ENCODE data around the gene ZNF71.
"Not testable (repeated sequence)": the region's sequence is repeated elsewhere in the genome, so short reads cannot be mapped to it uniquely, and the experiment has no call there.

Gene ZNF71

DNA sequence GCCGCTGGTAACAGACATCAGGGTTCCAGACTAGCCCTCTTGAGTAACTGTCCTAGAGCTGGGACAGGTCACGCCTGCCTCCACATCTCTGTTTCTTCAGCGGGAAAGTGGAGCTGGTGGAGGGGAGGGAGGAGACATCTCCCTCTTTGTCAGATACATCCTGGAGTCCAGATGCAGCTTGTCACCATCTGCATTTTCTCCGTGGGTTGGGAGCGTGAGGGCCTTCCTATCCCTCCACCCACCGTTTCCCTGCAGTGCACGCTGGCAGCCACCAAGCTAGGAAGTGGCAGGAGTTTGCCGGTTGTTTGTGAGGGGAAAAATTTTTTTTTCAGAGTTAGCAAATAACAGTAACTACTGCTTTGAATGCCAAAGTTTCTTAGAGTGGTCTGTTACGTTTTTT is 27.9 kb downstream of the ZNF71 start:
- no peak for DNase-seq

DNA sequence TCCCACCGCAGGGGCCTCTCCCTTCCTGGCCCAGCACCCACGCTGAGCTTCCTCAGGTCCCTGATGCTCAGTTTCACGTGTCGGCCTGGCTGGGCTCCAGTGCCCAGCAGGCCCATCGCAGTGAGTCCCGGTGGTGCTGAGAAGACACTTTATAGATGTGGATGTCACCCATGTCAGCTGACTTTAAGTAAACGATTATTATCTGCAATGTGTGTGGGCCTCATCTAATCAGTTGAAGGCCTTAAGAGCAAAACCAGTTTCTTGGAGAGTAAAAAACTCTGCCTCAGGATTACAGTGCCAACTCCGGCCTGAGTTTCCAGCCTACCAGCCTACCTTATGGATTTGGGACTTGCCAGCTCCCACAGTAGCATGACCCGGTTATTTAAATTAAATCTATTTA is 30.6 kb downstream of the ZNF71 start:
- no peak for DNase-seq

DNA sequence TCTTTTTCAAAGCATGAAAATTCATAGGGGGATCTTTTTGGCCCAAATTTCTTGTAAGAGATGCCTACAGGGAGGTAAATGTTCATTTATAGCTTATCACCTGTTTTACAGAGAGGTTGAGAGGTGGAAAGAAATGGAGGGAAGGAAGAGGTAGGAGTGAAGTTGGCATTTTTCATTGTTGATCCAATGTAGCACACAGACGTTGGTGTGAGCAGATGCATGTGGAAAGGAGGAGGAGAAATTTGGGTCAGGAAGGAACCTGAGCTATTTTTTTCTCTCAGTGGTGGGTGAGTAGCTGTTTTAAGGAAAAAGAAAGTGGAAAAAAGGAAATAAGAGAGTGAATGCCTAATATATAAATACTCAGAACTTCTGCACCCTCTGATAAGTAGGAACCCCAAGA is 37.9 kb downstream of the ZNF71 start:
- no peak for DNase-seq

DNA sequence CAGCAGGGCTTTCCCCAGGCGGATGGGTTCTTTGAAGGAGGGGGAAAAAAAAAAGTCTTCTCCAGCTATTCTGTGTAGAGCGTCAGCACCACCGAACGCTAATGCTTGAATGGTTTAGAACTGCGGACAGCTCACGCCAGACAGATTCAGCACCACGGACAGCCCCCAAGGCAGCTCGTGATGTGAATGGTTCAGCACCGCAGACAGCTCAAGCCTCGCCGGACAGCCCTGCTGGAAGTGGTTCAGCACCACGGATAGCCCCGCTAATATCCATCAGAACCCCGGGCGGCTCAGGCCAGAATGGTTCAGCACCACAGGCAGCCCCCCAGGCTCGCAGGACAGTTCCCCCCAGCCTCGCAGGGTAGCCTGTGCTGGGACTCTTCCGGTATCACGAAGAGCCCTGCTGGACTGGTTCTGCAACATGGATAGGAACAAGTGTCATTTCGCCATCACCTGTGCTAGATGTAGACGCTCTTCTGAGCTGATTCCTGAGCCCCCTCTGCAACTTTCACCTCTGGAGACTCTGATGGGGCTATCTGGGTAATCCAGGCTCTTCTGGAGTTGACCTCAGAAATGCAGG is 43.0 kb downstream of the ZNF71 start:
- DNase-seq, result no peak

DNA sequence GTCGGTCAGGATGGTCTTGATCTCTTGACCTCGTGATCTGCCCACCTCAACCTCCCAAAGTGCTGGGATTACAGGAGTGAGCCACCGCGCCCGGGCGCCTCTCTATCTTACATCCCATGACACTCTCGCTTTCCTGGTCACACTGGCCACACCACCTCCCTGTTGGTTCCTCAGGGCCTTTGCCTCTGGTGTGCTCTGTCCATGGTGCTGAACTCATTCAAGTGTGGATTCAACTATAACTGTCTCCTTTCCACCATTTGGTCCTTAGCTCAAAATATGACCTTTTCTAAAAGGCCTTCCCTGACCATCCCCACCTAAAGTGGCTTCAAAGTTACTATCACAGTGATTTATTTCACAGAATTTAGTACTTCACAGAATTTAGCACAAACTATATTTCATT is 44.1 kb downstream of the ZNF71 start:
- DNase-seq, result no peak

DNA sequence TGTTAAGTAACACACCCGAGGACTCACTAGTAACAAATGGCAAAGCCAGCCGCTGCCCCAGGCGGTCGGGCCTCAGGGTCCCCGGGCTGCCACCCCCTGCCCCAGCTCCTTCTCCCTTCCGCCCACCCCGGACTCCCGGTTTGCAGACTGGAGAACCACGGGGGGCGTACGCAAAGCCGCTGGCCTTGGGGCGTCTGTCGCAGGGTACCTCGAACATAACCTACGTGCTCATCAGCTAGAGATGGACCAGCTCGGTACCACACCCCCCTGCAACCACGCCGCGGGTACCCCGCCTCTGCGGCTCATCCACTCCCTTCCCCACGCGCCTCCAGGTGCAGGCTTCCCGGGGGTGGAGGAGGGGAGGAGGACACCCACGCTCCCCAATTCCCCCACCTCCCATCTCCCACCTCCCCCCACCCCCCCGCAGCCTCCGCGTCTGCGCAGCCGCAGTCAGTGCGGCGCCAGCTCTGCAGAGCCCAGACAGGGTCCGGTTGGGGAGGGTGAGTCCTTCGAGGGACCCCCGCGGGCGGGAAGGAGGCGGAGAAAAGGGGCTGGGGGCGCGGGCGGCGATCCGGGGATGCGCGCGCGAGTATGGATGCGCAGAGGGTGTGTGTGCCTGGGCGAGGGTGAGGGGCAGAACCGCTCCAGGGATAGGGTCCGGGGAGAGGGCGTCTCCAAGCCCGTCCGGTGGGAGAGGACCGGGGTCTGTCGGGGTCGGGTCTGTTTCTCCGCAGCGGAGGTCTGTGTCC is 47.8 kb downstream of the ZNF71 start, which contains the start of gene SMIM17:
TSS of gene SMIM17 (plus strand) at position 449 of the 749 bp plus-strand sequence. CDS start 2,509 bp downstream, outside the sequence.
- no peak for DNase-seq

DNA sequence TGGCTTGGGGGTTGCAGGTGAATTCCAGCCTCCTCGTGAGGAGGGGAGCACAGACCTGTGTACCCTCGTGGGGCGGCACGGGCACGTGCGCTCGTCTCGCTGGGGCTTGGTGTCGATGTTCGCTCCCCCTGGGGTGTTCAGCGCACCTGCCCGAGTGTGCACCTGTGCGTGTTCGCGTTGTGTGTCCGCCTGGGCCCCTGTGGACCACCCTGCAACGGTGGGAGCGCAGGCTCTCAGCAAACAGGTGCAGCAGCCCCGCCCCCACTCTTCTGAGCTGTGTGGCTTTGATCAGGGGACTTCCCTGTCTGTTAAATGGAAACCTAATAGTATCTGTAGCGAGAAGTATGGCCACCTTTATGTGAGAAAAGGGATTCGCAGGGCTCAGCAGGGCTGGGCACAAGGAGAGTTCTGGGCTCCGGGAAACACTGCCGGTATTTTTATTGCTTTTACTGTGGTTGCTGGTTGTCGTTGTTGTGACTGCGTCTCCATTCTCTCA is 48.4 kb downstream of the ZNF71 start:
- no peak for DNase-seq

DNA sequence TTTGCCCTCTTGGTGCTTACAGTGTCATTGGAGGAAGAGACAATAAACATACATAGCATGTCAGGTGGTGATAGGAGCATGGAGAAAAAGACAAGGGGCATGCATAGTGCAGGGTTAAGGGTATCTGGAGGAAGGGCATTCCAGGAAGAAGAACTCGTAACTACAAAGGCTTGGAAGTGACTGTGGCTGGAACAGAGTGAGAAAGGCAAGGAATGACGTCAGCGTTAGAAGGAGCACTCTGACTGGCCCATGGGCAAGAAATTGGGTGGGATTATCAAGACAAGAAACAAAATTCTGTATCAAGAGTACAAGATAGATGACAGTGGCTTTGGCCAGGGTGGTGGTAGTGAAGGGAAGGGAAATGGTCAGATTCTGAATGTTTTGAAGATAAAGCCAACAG is 59.0 kb downstream of the ZNF71 start:
- no peak for DNase-seq

DNA sequence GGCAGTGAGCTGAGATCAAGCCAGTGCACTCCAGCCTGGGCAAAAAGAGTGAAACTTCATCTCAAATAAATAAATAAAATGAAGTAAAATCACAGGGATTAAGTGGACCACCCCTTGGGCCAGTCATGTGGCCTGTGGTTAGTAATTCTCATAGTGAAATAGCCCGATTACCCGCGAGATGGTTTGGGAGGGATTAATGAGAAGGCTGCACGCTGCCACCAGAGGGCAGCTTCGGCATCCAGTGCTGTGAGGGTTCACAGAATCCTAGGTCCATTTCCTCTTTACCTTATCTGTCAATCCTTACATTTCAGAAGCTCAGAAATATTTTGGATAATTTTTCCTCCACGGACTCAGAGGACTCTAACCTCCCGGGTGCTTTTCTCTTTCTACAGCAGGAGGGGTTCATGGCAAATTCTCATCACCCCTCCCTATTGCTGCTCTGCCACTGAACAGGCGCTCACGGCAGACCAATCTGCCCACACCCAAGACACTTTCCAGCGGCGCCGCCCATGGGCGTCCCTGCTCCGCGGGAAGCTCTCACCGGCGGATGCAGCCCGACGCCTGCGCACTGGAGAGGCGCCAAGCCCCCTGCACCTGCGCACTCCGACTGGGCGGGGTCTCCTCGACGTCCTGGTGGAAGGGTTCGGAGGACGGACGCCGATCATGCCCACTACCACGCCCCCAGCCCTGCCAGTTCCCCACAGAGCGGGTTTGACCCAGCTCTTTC is 65.4 kb downstream of the ZNF71 start:
- no peak for DNase-seq

DNA sequence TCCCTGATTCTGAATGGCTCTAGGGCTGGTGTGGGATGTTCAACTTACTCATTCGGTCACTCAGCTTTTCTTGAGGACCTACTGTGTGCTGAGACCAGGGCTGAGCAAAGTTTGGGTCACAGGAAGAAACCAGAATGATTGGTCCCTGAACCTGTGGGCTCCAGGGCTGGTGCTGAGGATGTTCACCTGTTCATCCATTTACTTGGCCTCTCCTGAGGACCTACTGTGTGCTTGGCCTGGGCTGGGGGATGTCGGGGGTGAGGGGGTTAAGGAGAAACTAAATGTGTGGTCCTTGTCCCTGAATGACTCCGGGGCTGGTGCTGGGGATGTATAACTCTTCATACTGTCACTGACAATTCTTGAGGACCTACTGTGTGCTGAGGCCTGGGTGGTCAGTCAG is 66.1 kb downstream of the ZNF71 start:
- no peak for DNase-seq

DNA sequence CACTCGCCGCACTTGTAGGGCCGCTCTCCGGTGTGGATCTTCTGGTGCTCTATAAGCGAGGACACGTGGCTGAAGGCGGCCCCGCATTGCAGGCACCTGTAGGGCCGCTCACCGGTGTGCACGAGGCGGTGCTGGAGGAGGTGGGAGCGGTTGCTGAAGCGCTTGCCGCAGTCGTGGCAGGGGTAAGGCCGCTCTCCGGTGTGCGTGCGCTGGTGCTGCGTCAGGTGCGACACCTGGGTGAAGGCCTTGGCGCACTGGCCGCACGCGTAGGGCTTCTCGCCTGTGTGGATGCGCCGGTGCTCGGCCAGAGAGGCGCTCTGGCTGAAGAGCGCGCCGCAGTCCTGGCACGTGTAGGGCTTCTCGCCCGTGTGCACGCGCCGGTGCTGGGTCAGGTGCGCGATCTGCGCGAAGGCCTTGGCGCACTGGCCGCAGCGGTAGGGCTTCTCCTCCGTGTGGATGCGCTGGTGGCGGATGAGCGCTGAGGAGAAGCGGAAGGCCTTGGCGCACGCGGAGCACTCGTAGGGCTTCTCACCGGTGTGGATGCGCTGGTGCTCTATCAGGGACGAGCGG is 68.9 kb downstream of the ZNF71 start:
- no peak for DNase-seq

DNA sequence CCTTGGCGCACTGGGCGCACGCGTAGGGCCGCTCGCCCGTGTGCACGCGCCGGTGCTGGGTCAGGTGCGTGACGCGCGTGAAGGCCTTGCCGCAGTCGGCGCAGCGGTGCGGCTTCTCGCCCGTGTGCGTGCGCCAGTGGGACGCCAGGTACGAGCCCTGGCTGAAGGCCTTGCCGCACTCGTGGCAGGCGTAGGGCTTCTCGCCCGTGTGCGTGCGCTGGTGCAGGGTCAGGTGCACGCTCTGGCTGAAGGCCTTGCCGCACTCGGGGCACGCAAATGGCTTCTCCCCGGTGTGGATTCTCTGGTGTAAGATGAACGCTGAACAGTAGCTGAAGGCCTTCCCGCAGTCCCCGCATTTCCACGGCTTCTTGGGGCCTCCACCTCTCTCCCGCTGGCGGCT is 69.4 kb downstream of the ZNF71 start:
- DNase-seq, result no peak

DNA sequence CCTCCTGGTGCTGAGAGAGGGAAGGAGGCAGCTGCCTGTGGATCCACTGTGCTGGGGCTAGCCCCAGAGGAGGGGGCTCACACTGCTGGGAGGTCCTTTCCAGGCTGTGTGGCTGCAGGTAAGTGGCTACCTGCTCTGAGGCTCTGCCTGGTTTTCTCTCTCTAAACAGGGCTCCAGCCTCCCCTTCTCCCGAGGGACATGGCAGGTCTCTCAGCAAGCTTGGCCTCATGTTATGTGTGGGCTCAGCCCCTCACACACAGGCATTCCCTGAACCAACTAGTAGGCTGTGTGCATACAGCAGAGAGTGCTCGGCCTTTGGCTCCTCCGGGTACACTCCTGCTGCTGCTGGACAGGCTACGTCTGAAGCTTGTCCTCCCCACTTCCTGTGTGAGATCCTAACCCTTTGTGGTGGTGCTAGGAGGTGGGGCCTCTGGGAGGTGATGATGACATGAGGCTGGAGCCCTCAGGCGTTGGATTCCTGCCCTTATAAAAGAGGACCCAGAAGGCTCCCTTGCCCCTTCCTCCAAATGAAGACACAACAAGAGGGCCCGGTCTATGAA is 72.3 kb downstream of the ZNF71 start:
- no peak for DNase-seq

DNA sequence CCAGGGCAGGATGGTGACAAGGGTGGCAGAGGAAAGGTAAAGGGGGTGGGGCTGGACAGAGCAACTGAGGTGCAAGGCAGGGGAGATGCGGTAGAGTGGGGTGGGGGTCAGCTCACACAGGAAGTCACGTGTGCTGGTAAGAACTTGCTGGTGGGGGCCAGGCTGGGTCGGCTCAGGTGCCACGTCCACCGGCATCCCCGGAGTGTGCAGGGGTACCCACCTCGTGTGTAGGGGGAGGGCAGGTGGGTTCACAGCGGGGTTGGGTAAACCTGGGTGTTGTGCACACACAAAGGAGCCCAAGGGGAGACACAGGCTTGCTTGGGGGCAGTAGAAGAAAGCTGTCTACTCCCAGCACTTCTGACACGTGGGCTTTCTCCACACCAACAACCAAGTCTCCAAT is 73.6 kb downstream of the ZNF71 start:
- no peak for DNase-seq

DNA sequence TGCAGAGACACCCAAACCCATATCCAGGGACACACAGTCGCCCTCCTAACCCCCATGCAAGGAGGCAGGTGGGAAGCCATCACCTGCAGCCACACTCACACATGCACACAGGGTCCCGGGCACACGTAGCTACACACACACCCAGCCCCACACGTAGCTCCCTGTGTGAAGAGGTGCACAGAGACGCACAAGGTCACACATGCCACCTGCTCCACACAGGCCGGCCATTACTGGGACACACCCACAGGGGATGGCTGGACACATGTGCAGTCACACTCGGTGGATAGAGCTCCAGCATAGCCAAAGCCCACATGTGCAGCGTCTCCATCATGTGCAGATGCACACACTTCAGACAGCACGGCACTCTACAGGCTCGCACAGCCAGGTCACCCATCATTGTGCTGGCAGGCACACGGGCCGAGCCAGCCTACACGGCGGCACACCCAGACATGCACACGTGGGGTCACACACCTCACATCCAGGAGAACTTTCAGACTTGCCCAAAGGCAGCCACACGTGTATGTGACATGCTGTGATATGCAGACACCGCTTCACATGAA is 75.4 kb downstream of the ZNF71 start:
- DNase-seq, result no peak

DNA sequence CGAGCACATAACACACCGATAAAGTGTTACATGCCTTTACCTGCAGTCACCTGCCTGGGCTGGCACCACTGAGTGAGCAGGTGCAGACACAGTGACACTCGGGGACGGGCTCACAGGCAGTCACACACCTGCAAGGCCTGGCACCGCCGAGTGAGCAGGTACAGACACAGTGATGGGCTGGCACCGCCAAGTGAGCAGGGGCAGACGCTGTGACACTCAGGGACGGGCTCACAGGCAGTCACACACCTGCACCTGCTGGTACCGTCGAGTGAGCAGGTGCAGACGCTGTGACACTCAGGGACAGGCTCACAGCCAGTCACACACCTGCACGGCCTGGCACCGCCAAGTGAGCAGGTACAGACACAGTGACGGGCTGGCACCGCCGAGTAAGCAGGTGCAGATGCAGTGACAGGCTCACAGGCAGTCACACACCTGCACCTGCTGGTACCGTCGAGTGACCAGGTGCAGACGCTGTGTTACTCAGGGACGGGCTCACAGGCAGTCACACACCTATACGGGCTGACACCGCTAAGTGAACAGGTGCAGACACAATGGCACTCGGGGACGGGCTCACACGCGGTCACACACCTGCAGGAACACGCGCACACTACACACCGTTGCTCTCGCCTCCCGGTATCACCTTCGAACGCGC is 76.0 kb downstream of the ZNF71 start:
- DNase-seq, result peak; percentile 16

DNA sequence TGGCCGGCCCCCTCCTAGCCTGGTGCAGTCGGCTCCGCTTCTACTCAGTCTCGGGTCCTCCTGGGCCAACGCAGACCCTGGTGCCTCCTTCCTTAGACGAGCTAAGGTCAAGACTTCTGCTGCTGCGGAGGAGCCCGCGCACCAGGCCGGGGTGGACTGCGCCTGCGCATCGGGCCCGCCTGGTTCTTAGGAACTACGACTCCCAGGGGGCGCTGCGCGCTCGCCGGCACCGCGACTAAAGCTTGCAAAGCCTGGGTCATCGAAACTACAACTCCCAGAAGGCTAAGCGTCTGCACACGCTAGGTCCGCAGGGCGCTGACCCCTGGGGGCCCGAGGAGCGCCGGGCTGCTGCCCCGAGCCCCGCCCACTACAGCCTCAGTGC is 76.5 kb downstream of the ZNF71 start, which contains the start of gene ZNF835:
TSS of gene ZNF835 (minus strand) at position 145 of the 382 bp plus-strand sequence. CDS start 6,559 bp downstream, outside the sequence.
- peak; percentile 78 for DNase-seq

DNA sequence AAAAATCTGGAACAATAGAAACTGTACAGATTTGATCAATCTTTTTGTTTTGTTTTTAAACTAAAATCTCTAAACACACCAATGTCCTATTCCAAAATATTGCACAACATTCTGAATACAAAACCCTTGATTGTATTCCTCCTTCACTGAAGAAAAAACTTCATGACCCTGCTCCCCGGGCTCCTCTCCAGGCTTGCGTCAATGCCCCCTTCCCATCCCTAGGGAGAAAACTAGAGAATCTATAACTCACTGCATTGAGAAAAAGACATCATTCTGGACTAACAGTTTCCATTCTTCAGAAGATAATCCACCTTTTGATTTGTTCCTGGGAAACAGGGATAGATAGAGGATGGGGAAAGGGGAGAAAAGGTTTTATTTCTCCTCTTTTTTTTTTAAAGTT is 77.5 kb downstream of the ZNF71 start:
- DNase-seq, result not testable (repeated sequence)

All from activated CD8-positive, alpha-beta memory T cell treated with anti-CD3 and anti-CD28 coated beads, Interleukin-2, amount 50 U/mL, for 4 hours (primary cell).